WTC11 (cell line): ENCODE data around the gene FIZ1.

Source experiments
- ATF1 ChIP-seq: sonication (generic); formaldehyde crosslinking; IDR thresholded peaks from 2 replicates; pipeline ENCODE4 v1.8.1; 2023; ENCODE audit warnings: mild to moderate bottlenecking, moderate library complexity, missing genetic modification reagents
- FOXP4 ChIP-seq: sonication (generic); formaldehyde crosslinking; IDR thresholded peaks from 2 replicates; pipeline ENCODE4 v1.8.0; 2022; ENCODE audit warnings: mild to moderate bottlenecking, missing genetic modification reagents
- MAX ChIP-seq: sonication (generic); formaldehyde crosslinking; IDR thresholded peaks from 2 replicates; pipeline ENCODE4 v1.8.0; 2022; ENCODE audit warnings: mild to moderate bottlenecking, missing genetic modification reagents
- NFYB ChIP-seq: sonication (generic); formaldehyde crosslinking; conservative IDR thresholded peaks from 2 replicates; pipeline ENCODE4 v1.8.0; 2022; ENCODE audit warnings: low read depth, missing genetic modification reagents
- SP1 ChIP-seq: sonication (generic); formaldehyde crosslinking; conservative IDR thresholded peaks from 2 replicates; pipeline ENCODE4 v1.8.1; 2022; ENCODE audit warnings: missing genetic modification reagents
- ZNF138 ChIP-seq: sonication (generic); formaldehyde crosslinking; conservative IDR thresholded peaks from 2 replicates; pipeline ENCODE4 v1.8.1; 2022; ENCODE audit warnings: mild to moderate bottlenecking, moderate library complexity, missing genetic modification reagents
- ZNF671 ChIP-seq: fragments of 250-450 bp; sonication (Bioruptor Pico); IDR thresholded peaks from 2 replicates; pipeline ENCODE4 v1.8.0; 2021; ENCODE audit warnings: mild to moderate bottlenecking
- TF ChIP-seq, protein P1 (sequence below): sonication (generic); formaldehyde crosslinking; conservative IDR thresholded peaks from 2 replicates; pipeline ENCODE4 v1.8.1; 2022; ENCODE audit warnings: mild to moderate bottlenecking, missing genetic modification reagents
- TF ChIP-seq, protein P2 (sequence below): fragments of 200-600 bp; IDR thresholded peaks from 2 replicates; pipeline ENCODE4 v1.8.0; 2022; ENCODE audit warnings: antibody characterized with exemption
- TF ChIP-seq, protein P3 (sequence below): sonication (generic); formaldehyde crosslinking; IDR thresholded peaks from 2 replicates; pipeline ENCODE4 v1.8.1; 2023; ENCODE audit warnings: mild to moderate bottlenecking, moderate library complexity, missing genetic modification reagents
- TF ChIP-seq, protein P4 (sequence below): fragments of 250-450 bp; sonication (Bioruptor Pico); IDR thresholded peaks from 2 replicates; pipeline ENCODE4 v2.1.2; 2022; ENCODE audit warnings: mild to moderate bottlenecking, moderate library complexity
- TF ChIP-seq, protein P5 (sequence below): sonication (generic); formaldehyde crosslinking; IDR thresholded peaks from 2 replicates; pipeline ENCODE4 v1.8.1; 2023; ENCODE audit warnings: mild to moderate bottlenecking, missing genetic modification reagents, borderline replicate concordance
- TF ChIP-seq, protein P6 (sequence below): sonication (generic); formaldehyde crosslinking; IDR thresholded peaks from 2 replicates; pipeline ENCODE4 v1.8.1; 2023; ENCODE audit warnings: mild to moderate bottlenecking, missing genetic modification reagents

DNA sequence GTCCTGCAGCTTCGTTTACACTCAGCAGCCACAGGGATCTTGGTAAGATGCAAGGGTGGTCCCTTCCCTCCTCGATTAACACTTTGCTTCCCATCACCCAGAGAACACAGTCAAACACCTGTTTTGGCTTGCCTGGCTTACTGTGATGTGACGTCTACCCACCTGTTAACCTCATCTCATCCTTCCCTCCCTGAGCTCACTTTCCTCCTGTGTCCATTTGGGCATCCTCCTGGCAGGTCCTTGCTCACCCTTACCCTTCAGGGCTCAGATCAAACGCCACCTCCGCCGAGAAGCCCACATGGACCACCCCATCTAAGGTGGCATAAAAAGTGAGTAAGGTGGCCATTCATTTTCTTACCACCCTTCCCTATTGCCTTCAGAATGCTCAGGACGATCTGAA lies 9.2 kb downstream of the FIZ1 start:
- no peak for TF ChIP-seq SP1
- TF ChIP-seq MAX (CRISPR knock-in tag) = no peak
- TF ChIP-seq, protein P1, sequence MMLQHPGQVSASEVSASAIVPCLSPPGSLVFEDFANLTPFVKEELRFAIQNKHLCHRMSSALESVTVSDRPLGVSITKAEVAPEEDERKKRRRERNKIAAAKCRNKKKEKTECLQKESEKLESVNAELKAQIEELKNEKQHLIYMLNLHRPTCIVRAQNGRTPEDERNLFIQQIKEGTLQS = no peak
- TF ChIP-seq, protein P2, sequence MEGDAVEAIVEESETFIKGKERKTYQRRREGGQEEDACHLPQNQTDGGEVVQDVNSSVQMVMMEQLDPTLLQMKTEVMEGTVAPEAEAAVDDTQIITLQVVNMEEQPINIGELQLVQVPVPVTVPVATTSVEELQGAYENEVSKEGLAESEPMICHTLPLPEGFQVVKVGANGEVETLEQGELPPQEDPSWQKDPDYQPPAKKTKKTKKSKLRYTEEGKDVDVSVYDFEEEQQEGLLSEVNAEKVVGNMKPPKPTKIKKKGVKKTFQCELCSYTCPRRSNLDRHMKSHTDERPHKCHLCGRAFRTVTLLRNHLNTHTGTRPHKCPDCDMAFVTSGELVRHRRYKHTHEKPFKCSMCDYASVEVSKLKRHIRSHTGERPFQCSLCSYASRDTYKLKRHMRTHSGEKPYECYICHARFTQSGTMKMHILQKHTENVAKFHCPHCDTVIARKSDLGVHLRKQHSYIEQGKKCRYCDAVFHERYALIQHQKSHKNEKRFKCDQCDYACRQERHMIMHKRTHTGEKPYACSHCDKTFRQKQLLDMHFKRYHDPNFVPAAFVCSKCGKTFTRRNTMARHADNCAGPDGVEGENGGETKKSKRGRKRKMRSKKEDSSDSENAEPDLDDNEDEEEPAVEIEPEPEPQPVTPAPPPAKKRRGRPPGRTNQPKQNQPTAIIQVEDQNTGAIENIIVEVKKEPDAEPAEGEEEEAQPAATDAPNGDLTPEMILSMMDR = no peak
- TF ChIP-seq, protein P3, sequence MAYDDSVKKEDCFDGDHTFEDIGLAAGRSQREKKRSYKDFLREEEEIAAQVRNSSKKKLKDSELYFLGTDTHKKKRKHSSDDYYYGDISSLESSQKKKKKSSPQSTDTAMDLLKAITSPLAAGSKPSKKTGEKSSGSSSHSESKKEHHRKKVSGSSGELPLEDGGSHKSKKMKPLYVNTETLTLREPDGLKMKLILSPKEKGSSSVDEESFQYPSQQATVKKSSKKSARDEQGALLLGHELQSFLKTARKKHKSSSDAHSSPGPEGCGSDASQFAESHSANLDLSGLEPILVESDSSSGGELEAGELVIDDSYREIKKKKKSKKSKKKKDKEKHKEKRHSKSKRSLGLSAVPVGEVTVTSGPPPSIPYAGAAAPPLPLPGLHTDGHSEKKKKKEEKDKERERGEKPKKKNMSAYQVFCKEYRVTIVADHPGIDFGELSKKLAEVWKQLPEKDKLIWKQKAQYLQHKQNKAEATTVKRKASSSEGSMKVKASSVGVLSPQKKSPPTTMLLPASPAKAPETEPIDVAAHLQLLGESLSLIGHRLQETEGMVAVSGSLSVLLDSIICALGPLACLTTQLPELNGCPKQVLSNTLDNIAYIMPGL (CRISPR knock-in tag) = no peak
- TF ChIP-seq ATF1 = no peak
- TF ChIP-seq, protein P4, sequence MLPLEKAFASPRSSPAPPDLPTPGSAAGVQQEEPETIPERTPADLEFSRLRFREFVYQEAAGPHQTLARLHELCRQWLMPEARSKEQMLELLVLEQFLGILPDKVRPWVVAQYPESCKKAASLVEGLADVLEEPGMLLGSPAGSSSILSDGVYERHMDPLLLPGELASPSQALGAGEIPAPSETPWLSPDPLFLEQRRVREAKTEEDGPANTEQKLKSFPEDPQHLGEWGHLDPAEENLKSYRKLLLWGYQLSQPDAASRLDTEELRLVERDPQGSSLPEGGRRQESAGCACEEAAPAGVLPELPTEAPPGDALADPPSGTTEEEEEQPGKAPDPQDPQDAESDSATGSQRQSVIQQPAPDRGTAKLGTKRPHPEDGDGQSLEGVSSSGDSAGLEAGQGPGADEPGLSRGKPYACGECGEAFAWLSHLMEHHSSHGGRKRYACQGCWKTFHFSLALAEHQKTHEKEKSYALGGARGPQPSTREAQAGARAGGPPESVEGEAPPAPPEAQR = no peak
- TF ChIP-seq, protein P5, sequence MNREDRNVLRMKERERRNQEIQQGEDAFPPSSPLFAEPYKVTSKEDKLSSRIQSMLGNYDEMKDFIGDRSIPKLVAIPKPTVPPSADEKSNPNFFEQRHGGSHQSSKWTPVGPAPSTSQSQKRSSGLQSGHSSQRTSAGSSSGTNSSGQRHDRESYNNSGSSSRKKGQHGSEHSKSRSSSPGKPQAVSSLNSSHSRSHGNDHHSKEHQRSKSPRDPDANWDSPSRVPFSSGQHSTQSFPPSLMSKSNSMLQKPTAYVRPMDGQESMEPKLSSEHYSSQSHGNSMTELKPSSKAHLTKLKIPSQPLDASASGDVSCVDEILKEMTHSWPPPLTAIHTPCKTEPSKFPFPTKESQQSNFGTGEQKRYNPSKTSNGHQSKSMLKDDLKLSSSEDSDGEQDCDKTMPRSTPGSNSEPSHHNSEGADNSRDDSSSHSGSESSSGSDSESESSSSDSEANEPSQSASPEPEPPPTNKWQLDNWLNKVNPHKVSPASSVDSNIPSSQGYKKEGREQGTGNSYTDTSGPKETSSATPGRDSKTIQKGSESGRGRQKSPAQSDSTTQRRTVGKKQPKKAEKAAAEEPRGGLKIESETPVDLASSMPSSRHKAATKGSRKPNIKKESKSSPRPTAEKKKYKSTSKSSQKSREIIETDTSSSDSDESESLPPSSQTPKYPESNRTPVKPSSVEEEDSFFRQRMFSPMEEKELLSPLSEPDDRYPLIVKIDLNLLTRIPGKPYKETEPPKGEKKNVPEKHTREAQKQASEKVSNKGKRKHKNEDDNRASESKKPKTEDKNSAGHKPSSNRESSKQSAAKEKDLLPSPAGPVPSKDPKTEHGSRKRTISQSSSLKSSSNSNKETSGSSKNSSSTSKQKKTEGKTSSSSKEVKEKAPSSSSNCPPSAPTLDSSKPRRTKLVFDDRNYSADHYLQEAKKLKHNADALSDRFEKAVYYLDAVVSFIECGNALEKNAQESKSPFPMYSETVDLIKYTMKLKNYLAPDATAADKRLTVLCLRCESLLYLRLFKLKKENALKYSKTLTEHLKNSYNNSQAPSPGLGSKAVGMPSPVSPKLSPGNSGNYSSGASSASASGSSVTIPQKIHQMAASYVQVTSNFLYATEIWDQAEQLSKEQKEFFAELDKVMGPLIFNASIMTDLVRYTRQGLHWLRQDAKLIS (CRISPR knock-in tag) = no peak
- no peak for TF ChIP-seq NFYB (CRISPR knock-in tag)
- TF ChIP-seq FOXP4 (CRISPR knock-in tag) = no peak
- no peak for TF ChIP-seq ZNF138 (CRISPR knock-in tag)
- TF ChIP-seq ZNF671 (CRISPR knock-in tag) = no peak
- TF ChIP-seq, protein P6, sequence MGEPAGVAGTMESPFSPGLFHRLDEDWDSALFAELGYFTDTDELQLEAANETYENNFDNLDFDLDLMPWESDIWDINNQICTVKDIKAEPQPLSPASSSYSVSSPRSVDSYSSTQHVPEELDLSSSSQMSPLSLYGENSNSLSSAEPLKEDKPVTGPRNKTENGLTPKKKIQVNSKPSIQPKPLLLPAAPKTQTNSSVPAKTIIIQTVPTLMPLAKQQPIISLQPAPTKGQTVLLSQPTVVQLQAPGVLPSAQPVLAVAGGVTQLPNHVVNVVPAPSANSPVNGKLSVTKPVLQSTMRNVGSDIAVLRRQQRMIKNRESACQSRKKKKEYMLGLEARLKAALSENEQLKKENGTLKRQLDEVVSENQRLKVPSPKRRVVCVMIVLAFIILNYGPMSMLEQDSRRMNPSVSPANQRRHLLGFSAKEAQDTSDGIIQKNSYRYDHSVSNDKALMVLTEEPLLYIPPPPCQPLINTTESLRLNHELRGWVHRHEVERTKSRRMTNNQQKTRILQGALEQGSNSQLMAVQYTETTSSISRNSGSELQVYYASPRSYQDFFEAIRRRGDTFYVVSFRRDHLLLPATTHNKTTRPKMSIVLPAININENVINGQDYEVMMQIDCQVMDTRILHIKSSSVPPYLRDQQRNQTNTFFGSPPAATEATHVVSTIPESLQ (CRISPR knock-in tag) = no peak
